GM19463 (cell line): Measurements from ENCODE around the gene SULT1A1.
"Not testable (repeated sequence)": the region's sequence is repeated elsewhere in the genome, so short reads cannot be mapped to it uniquely, and the experiment has no call there.

Experiments
- ATAC-seq: cut with Tn5 transposase; IDR thresholded peaks from one replicate; pipeline ENCODE4 v1.9.1; 2021; ENCODE audit warnings: mild to moderate bottlenecking, moderate library complexity; ENCODE audit not compliant: unreplicated experiment

SULT1A1 gene

GRCh38 chr16:28592511-28592910 is 17.3 kb downstream of the SULT1A1 start:
- no peak for ATAC-seq

GRCh38 chr16:28591355-28591754 is 18.5 kb downstream of the SULT1A1 start:
- ATAC-seq, result no peak

GRCh38 chr16:28590384-28591340 is 19.2 kb downstream of the SULT1A1 start:
- ATAC-seq, result no peak

GRCh38 chr16:28589930-28590329 is 19.9 kb downstream of the SULT1A1 start:
- ATAC-seq, result no peak

- ATAC-seq, result no peak
These were observed 20.8 kb downstream of the SULT1A1 start for GRCh38 chr16:28589069-28589468.

GRCh38 chr16:28587386-28587785 is 22.5 kb downstream of the SULT1A1 start:
- ATAC-seq, result no peak

- no peak for ATAC-seq
These were observed 23.4 kb downstream of the SULT1A1 start for GRCh38 chr16:28586466-28586865.

GRCh38 chr16:28585674-28586073 is 24.2 kb downstream of the SULT1A1 start:
- no peak for ATAC-seq

GRCh38 chr16:28580726-28581315 is 29.0 kb downstream of the SULT1A1 start:
- no peak for ATAC-seq

- no peak for ATAC-seq
These were observed 34.3 kb downstream of the SULT1A1 start for GRCh38 chr16:28575446-28576109.

GRCh38 chr16:28574925-28575324 is 34.9 kb downstream of the SULT1A1 start:
- no peak for ATAC-seq

- no peak for ATAC-seq
These were observed 35.8 kb downstream of the SULT1A1 start for GRCh38 chr16:28573738-28574718.

GRCh38 chr16:28572696-28573510 is 36.9 kb downstream of the SULT1A1 start:
- ATAC-seq, result no peak

GRCh38 chr16:28569968-28570752 is 39.7 kb downstream of the SULT1A1 start:
- ATAC-seq, result no peak

- no peak for ATAC-seq
These were observed 40.8 kb downstream of the SULT1A1 start for GRCh38 chr16:28569021-28569420.

- ATAC-seq, result no peak
These were observed 42.6 kb downstream of the SULT1A1 start for GRCh38 chr16:28567292-28567691.

GRCh38 chr16:28566233-28566925 is 43.5 kb downstream of the SULT1A1 start:
- not testable (repeated sequence) for ATAC-seq

GRCh38 chr16:28563218-28563617 is 46.6 kb downstream of the SULT1A1 start:
- ATAC-seq, result no peak
